HFF-Myc (cell line): ENCODE data around the gene PLEKHB1.

ENCODE experiments used
- DNase-seq: peaks from one replicate; pipeline ENCODE4 v3.0.0-alpha.2; 2011; ENCODE audit warnings: low read depth; ENCODE audit errors: extremely low read depth
- H3K4me3 ChIP-seq: replicated peaks from 2 replicates; pipeline ENCODE4 v1.5.1; 2011; ENCODE audit warnings: low read depth, mild to moderate bottlenecking, control low read depth, low read length
- CTCF ChIP-seq: IDR thresholded peaks from 2 replicates; pipeline ENCODE4 v1.5.1; 2012; ENCODE audit warnings: mild to moderate bottlenecking, low read depth, low read length, control low read depth; ENCODE audit errors: missing control alignments

PLEKHB1 gene

GRCh38 chr11:73652046-73652730 is 5.8 kb downstream of the PLEKHB1 start:
- no peak for TF ChIP-seq CTCF
- H3K4me3 ChIP-seq = no peak overlapping the region
- DNase-seq = no peak

- no peak for TF ChIP-seq CTCF
- H3K4me3 ChIP-seq = no peak overlapping the region
- no peak for DNase-seq
These were observed 6.6 kb downstream of the PLEKHB1 start for GRCh38 chr11:73652856-73653559.

- no peak for DNase-seq
- TF ChIP-seq CTCF = no peak
These were observed 7.6 kb downstream of the PLEKHB1 start for GRCh38 chr11:73653996-73654395.

GRCh38 chr11:73654482-73655021 is 8.2 kb downstream of the PLEKHB1 start:
- DNase-seq = no peak
- H3K4me3 ChIP-seq = no peak overlapping the region
- no peak for TF ChIP-seq CTCF

More at GRCh38 chr11:73653996-73654395, 7.6 kb downstream of the PLEKHB1 start:
- H3K4me3 ChIP-seq = no peak overlapping the region

DNA sequence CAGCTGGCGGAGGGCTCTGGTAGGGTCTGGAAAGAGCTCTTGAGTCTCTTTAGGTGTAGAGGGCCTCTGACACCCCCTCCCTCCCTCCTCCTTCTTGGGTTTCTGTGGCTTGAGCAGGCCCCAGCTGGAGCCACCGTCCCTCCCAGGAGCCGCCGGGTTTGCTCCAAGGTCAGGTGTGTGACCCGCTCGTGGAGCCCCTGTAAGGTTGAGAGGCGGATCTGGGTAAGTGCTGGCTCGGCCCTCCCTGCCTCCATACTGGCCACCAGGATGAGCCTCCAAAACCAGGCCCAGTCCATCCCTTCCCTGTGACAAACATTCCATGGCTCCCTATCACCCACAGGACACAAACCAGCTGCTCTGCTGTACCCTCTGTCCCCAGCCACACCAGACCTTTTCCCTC is 9.3 kb downstream of the PLEKHB1 start:
- no peak overlapping the region for H3K4me3 ChIP-seq
- TF ChIP-seq CTCF = no peak
- no peak for DNase-seq

DNA sequence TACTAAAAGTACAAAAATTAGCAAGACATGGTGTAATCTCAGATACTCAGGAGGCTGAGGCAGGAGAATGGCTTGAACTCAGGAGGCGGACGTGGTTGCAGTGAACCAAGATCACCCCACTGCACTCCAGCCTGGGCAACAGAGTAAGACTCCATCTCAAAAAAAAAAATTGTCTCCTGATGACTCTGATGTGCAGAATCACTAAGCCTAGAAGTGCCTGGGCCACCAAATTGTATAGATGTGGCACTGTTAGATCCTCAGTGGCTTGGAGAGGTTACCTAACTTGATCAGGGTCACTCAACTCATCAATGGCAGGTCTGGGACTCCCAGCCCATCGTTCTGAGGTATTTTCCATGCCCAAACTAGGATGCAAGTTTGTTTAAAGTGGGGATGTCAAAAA is 10.6 kb downstream of the PLEKHB1 start:
- H3K4me3 ChIP-seq = no peak overlapping the region
- TF ChIP-seq CTCF = no peak
- no peak for DNase-seq

DNA sequence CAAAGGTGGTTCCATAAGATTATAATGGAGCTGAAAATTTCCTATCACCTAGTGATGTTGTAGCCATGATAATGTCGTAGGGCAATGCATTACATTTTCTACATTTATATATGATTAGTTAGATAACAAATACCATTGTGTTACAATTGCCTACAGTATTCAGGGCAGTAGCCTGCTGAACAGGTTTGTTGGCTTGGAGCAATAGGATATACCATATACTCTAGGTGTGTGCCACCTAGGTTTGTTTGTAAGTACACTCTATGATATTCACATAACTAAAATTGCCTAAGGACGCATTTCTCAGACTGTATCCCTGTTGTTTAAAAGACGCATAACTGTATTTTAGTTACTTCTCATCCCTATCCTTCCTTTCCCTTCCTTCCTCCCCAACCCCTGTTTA is 13.6 kb downstream of the PLEKHB1 start:
- no peak for TF ChIP-seq CTCF
- DNase-seq = no peak

More for the DNA sequence above, 13.6 kb downstream of the PLEKHB1 start:
- no peak overlapping the region for H3K4me3 ChIP-seq
